Mammary epithelial cell (primary cell): ENCODE data around the gene TTLL11.

Source experiments
- EZH2 ChIP-seq: IDR thresholded peaks from 2 replicates; pipeline ENCODE4 v1.6.1; 2012; ENCODE audit warnings: low read length, inconsistent platforms, borderline replicate concordance
- TF ChIP-seq, protein P1 (sequence below), 2 donors: IDR thresholded peaks in 1 of 2; conservative IDR thresholded peaks in 1 of 2; 2 replicates each; pipeline ENCODE4 v1.5.1; 2011 to 2012; ENCODE audit warnings: inconsistent platforms in 2 of 2, low read length in 2 of 2, mild to moderate bottlenecking in 2 of 2, control low read depth in 1 of 2, low read depth in 1 of 2; ENCODE audit not compliant: insufficient read depth in 1 of 2; ENCODE audit errors: extremely low read depth in 1 of 2

DNA sequence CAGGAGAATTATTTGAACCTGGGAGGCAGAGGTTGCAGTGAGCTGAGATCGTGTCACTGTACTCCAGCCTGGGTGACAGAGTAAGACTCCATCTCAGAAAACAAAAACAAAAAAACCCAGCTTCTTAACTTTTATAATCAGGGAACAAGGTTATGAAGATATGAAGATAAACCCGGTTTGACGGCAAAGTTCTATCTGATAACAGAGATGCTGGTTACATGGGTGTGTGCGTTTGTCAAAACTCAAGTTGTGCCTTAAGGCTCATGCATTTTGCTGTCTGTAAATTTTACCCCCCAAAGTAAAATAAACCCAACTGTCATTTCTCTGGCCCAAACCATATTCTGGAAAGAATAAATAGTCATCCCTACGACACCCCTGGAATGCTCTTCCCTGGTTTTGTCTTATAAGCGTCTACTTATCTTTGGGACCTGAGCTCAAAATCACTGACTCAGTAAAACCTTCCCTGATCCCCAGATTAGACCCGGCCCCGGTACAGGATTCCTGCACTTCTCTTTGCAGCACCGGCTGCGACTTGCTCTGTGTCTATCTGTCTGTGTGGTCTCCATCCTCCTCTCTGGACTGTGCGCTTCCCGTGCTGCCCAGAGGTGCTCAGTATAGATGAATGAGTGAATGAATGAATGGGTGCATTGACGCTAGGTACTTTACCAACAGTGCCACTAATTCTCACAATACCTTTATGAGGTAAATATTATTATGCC, 269.5 kb downstream of the TTLL11 start:
- TF ChIP-seq, protein P1, sequence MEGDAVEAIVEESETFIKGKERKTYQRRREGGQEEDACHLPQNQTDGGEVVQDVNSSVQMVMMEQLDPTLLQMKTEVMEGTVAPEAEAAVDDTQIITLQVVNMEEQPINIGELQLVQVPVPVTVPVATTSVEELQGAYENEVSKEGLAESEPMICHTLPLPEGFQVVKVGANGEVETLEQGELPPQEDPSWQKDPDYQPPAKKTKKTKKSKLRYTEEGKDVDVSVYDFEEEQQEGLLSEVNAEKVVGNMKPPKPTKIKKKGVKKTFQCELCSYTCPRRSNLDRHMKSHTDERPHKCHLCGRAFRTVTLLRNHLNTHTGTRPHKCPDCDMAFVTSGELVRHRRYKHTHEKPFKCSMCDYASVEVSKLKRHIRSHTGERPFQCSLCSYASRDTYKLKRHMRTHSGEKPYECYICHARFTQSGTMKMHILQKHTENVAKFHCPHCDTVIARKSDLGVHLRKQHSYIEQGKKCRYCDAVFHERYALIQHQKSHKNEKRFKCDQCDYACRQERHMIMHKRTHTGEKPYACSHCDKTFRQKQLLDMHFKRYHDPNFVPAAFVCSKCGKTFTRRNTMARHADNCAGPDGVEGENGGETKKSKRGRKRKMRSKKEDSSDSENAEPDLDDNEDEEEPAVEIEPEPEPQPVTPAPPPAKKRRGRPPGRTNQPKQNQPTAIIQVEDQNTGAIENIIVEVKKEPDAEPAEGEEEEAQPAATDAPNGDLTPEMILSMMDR (conservative IDR thresholded peaks at IDR 0.05 in 1 of 2, IDR thresholded peaks at IDR 0.05 in 1 of 2; ENCODE audit: extremely low read depth in 1 of 2, insufficient read depth in 1 of 2, low read depth in 1 of 2, low read length in 2 of 2) = no peak
- no peak for TF ChIP-seq EZH2
